HG03175 (cell line): ENCODE results near the gene RPH3AL.

Experiments
- ATAC-seq: cut with Tn5 transposase; IDR thresholded peaks from one replicate; pipeline ENCODE4 v1.9.1; 2021; ENCODE audit warnings: mild to moderate bottlenecking, moderate library complexity; ENCODE audit not compliant: unreplicated experiment

Gene RPH3AL, protein sequence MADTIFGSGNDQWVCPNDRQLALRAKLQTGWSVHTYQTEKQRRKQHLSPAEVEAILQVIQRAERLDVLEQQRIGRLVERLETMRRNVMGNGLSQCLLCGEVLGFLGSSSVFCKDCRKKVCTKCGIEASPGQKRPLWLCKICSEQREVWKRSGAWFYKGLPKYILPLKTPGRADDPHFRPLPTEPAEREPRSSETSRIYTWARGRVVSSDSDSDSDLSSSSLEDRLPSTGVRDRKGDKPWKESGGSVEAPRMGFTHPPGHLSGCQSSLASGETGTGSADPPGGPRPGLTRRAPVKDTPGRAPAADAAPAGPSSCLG

DNA sequence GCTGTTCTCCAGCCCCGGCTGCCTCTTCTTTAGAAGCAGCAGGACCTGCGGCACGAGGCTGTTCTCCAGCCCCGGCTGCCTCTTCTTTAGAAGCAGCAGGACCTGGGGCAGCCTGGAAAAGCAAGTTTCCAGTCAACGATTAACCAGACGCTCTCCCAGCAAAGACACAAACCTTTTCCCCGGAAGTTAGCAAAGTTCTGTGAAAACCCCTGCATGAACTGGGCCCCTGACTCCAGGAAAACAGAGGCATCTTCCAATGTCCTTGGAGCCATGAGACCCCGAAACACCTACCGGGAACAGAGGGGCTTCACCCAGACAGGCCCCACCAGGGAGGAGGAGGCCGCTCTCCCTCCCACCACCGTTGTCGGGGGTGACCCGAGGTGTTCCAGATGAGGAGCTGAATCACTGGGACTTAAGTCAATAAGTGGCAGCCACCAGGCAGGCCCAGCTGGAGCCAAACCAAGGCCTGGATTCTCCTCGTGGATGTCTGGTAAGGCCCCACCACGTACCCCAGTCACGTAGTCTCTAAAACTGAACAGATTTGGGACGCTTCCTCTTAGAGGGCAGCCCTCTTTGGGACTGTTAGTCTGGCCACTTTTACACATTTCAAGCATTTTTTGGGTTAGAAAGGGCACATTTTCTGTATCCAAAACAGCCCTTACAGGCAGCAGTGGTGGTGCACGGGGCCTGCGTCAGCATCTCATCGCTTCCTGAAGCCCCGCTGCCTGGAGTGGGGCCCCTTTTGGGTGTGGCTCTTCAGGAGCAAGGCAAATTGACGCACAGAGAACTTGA, at the start of gene RPH3AL:
Gene RPH3AL, minus strand, starts transcription at position 387 of the 792 bp plus-strand sequence. CDS start 25,264 bp downstream, outside the sequence.
- ATAC-seq, result no peak

DNA sequence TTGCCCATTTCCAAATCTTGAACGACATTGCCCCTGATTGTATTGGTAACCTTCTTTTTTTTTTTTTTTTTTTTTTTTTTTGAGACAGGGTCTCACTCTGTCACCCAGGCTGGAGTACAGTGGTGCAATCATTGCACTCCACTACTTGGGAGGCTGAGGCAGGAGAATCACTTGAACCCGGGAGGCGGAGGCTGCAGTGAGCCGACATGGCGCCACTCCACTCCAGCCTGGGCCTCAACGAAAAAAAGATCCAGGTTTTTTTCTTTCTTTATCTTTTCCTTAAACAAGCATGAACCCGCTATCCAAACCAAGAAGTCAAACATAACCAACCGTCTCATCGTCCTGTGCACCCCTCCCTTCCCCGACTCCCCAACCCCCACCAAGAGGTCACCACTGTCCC, 47.6 kb upstream of the RPH3AL start:
- ATAC-seq, result no peak

- ATAC-seq, result no peak
Observed at GRCh38 chr17:396788-397187, 44.2 kb upstream of the RPH3AL start.

DNA sequence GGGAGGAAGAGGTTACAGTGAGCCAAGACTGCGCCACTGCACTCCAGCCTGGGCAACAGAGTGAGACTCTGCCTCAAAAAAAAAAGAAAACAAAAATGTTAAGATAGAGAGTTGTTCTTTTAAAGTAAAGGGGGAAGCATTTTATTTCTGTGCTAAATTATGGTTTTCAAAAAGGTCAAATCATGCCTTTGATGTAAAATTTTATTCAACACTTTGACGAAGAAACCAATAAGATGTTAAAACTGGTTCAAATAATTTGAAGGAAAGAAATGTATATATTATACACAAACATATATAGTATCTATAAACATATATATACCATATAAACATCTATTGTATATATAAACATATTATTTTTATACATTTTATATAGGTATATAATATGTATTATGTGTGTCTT, 43.4 kb upstream of the RPH3AL start:
- ATAC-seq, result no peak

DNA sequence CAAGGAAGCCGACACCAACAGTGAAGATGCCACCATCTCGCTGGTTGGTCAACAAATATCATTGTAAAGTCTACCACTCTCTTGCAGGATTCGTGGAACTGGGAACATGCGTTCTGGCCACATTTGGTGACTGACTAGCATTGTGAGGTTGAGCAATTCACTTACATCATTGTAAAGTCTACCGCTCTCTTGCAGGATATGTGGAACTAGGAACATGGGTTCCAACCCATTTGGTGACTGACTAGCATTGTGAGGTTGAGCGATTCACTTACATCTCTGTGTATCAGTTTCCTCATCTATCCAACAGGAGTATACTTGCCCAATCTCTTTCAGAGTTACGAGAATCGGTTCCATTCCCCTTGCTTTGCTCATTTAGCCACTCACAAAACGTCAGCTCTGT, 42.6 kb upstream of the RPH3AL start:
- ATAC-seq, result no peak

GRCh38 chr17:394718-395095, 42.1 kb upstream of the RPH3AL start:
- no peak for ATAC-seq

DNA sequence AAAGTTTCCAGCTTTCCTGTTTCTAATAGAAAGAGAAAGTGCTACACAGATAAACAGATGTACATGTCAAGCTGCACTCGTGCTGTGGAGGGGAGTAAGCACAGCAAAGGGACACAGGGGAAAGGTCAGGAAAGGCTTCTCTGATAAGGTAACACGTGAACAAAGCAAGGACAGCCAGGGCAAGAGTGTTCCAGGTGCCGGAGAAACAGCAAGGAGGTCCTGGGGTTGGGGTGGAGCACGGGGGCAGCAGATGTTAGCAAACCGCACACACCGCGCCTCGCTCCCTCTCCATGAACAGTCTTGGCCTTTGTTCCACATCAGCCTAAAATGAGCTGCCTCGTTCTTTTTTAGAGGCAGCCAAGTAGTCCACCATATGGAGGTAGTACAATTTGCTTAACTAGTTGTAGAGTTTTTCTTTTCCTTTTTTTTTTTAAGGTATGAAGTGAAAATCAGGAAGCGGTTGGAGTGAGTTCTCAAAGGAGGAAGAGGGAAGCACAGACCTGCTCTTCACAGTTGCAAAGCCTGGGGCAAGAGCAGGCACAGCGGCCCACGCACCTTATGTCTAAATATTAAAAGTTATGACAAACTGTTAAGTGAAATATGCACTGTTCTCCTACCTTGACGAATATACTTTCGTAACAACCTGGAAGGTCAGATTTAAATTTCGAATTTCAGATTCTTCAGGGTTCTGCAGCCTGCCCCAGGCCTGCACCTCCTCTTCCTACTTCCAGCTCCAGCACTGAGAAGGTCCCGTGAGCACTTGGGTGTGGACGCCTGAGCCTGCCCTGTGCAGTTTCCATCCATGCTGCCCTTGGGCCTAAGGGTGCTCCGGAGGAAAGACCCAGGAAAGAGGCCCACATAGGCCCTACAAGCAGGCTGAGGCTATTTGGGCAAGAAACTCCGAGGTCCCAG, 41.5 kb upstream of the RPH3AL start:
- no peak for ATAC-seq

DNA sequence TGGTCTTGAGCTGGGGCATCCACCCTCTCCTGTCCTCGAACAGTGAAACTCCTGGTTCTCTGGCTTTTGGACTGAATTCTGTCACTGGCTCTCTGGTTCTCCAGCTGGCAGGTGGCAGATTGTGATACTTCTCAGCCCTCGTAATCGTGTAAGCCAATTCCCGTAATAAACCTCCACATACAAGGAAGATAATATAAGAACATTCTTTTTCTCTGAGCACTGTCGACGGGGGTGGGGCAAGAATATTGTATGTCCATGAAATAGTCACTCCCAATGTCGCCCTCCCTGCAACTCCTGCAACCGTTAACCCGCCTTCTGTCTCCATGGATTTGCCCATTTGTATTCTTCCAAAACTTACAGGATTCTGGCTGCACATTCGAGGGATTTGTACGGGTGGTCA, 39.2 kb upstream of the RPH3AL start:
- no peak for ATAC-seq

DNA sequence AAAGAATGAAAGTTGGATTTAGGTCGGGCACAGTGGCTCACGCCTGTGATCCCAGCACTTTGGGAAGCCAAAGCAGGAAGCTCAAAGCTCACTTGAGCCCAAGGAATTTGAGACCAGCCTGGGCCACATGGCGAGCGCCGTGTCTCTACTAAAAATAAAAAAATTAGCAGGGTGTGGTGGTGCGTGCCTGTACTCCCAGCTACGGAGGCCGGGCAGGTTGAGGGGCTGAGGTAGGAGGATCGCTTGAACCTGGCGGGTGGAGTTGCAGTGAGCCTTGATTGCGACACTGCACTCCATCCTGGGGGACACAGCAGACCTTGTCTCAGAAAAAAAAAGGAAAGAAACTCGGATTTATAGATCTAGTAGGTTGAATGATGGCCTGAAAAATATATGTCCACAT, 37.4 kb upstream of the RPH3AL start:
- ATAC-seq, result no peak

GRCh38 chr17:388087-388486, 35.5 kb upstream of the RPH3AL start:
- no peak for ATAC-seq

GRCh38 chr17:386141-386876, 33.7 kb upstream of the RPH3AL start:
- peak; percentile 65 for ATAC-seq

- ATAC-seq, result peak; percentile 20
Observed at GRCh38 chr17:385836-386140, 33.2 kb upstream of the RPH3AL start.

DNA sequence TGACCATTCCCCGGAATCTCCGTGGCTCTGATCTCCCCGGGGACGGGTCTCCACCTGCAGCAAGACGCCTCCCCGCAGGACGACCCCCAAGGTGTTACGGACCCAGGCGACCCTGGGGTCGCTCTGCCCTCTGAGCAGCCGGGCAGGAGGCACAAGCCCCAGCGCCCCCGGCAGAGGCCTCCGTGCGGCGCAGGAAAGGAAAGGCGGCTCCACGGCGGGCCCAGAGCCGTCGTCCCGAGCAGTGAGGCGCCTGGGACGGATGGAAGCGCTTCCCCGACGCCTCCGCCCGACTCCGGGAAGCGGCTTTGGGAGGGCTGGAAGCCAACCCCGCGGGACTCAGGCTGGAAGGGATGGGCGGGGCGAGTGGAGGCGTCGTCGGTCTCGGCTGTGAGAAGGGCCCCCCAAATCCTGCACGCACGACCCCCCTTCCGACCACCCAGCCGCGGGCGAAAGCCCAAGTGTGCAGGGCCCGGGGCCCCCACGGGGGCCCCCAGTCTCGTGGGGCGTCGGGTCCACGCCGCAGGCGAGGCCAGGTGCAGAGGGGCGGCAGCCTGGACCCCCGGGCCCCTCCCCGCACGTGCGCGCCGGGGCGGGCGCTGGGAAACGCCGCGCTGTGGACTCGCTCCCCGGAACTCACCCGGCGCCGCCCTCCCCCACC, 32.7 kb upstream of the RPH3AL start:
- no peak for ATAC-seq

GRCh38 chr17:384622-385177, 32.1 kb upstream of the RPH3AL start:
- ATAC-seq, result no peak

DNA sequence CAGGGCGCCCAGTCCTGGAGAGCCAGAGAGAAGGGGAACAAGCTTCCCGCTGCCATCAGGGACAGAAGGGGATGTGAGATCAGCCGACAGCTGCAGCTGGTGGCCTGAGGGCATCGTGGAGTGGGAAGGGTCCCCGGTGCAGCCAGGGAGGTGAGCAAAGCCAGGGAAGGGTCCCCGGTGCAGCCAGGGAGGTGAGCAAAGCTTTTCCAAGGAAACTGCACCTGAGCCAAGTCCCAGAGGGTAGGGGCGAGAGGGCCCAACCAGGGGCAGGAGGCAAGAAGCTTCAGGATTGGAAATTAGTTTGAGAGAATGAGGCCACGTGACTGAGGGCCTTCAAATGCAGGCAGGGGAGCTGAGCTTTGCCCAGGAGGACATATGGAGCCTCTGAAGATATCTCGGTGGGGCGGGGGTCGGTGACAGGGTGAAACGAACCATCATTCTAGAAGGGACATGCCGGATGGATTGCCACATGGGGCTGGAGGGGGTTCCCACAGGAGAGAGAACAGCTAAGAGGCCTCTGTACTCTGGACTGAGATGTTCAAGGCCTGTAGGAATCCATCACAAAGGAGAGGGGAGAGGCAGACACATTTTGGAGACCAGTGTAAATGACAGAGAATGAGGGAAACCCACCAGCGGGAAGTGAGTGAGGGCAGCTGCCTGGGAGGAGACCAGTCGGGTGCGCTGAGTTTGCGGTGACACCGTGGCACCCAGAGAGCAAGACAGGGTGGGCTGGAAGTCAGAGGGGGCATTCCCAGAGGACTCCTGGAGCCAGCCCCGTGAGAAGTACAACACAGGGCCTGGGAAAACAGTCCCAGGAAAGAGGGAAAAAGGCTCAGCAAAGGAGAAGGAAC, 31.4 kb upstream of the RPH3AL start:
- ATAC-seq, result no peak

GRCh38 chr17:382644-383533, 30.3 kb upstream of the RPH3AL start:
- no peak for ATAC-seq

DNA sequence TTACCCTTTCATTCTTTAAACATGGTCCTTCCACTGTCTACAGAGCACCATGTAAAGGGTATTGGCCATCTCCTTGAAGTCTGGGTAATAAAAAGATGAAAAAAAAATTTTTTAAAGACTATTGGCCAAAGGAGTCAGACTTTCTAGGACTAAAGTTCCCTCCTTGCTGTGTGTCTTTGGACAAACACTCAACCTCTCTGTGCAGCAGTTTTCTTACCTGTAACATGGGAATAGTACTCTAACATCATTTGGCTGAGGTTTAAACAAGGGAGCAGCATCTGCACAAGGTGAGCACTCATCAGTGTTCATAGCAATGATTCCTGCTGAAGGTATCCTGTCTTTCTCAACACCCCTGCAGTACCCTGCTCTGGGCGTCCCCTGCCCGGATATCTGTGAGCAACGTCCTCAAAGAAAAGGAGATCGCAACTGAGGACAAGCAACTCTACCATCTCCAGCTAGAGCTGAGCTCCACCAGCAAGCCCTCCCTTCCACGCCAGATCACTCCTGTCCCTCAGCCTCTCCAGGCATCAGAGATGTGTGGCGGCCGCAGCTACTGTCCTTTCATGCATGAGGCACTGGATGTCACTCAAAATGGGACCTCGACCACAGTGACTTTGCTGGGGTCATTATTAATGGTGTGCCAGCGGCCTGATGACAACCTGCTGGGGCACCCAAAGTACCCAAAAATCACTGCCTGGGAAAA, 29.5 kb upstream of the RPH3AL start:
- ATAC-seq, result no peak

DNA sequence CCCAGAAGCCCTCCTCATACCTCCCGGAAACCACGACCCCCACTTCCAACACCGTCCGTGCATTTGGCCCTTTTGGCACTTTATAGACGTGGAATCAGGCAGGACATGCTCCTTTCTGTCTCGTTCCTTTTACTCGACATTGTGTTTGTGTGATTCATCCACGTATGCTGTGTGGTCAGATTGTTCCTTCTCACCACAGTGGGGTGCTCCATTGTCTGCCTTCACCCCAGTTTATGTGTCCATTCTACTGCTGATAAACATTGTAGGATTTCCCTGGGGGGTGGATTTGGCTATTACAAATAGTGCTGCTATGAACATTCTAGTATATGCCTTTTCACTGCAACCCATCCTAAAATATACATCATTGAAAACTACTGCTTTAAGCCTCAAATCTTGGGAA, 28.9 kb upstream of the RPH3AL start:
- ATAC-seq, result no peak
